Stimulated activated effector memory CD8-positive, alpha-beta T cell treated with anti-CD3 and anti-CD28 coated beads, Interleukin-12 subunit alpha, Interleukin-12 subunit beta, amount 100 ng/mL, for 72 hours (primary cell): Measurements from ENCODE around the gene PPP2R2C.
A peak's percentile ranks its signal among the peaks of the same experiment; 100 is the strongest.

Experiments
- ATAC-seq: fragments of 150-1000 bp; cut with Tn5 transposase; 2 replicates; pipeline ENCODE4 v1.10.0; 2021
- DNase-seq, 2 donors: peaks; one replicate each; pipeline ENCODE4 v3.0.0; 2021 to 2022; ENCODE audit warnings: low spot score in 2 of 2
- H3K27ac Mint-ChIP-seq: one replicate; pipeline ENCODE4 v1.8.0; 2022; ENCODE audit warnings: mild to moderate bottlenecking, mixed read lengths
- H3K36me3 Mint-ChIP-seq: one replicate; pipeline ENCODE4 v1.8.0; 2022; ENCODE audit warnings: mild to moderate bottlenecking, mixed read lengths
- H3K4me1 Mint-ChIP-seq: one replicate; pipeline ENCODE4 v1.8.0; 2022; ENCODE audit warnings: mixed read lengths
- H3K4me3 Mint-ChIP-seq: one replicate; pipeline ENCODE4 v1.8.0; 2022; ENCODE audit warnings: mild to moderate bottlenecking, mixed read lengths
- H3K9me3 Mint-ChIP-seq: one replicate; pipeline ENCODE4 v1.8.0; 2022; ENCODE audit warnings: mixed read lengths

The PPP2R2C gene

GRCh38 chr4:6345866-6346265 is 126.5 kb downstream of the PPP2R2C start:
- no peak overlapping the region for H3K27ac Mint-ChIP-seq
- ATAC-seq (no peak), DNase-seq (no peak)
- H3K9me3 Mint-ChIP-seq: no peaks in the 10 kb centered on the region
- peaks cover 7% of the 10 kb centered on the region for H3K4me1 Mint-ChIP-seq
- H3K36me3 Mint-ChIP-seq: no peaks in the 10 kb centered on the region
- H3K4me3 Mint-ChIP-seq: no peak overlapping the region

GRCh38 chr4:6345096-6345830 is 127.2 kb downstream of the PPP2R2C start:
- Mint-ChIP-seq H3K36me3 (no peaks in the 10 kb centered on the region), H3K4me1 (peaks cover 13% of the 10 kb centered on the region), H3K27ac (no peak overlapping the region), H3K4me3 (no peak overlapping the region), H3K9me3 (no peaks in the 10 kb centered on the region)
- no peak for ATAC-seq
- DNase-seq: no peak

GRCh38 chr4:6343939-6344408 is 128.4 kb downstream of the PPP2R2C start:
- Mint-ChIP-seq H3K4me3 (no peak overlapping the region), H3K36me3 (peaks cover 5% of the 10 kb centered on the region), H3K9me3 (no peaks in the 10 kb centered on the region), H3K27ac (no peak overlapping the region), H3K4me1 (peaks cover 25% of the 10 kb centered on the region)
- ATAC-seq (peak; percentile 84), DNase-seq (no peak)

GRCh38 chr4:6342530-6343293 is 129.7 kb downstream of the PPP2R2C start:
- peaks cover 37% of the 10 kb centered on the region for H3K4me1 Mint-ChIP-seq
- ATAC-seq: no peak
- no peak for DNase-seq
- no peaks in the 10 kb centered on the region for H3K9me3 Mint-ChIP-seq
- H3K36me3 Mint-ChIP-seq: peaks cover 5% of the 10 kb centered on the region
- no peak overlapping the region for H3K4me3 Mint-ChIP-seq
- H3K27ac Mint-ChIP-seq: no peak overlapping the region

GRCh38 chr4:6341696-6342095 is 130.7 kb downstream of the PPP2R2C start:
- DNase-seq (no peak), ATAC-seq (no peak)
- H3K9me3 Mint-ChIP-seq: no peaks in the 10 kb centered on the region
- H3K4me3 Mint-ChIP-seq: no peak overlapping the region
- no peak overlapping the region for H3K27ac Mint-ChIP-seq
- H3K4me1 Mint-ChIP-seq: peaks cover 46% of the 10 kb centered on the region
- H3K36me3 Mint-ChIP-seq: peaks cover 5% of the 10 kb centered on the region

- no peak for ATAC-seq
Observed at GRCh38 chr4:6340446-6341015, 131.9 kb downstream of the PPP2R2C start.

GRCh38 chr4:6339818-6340445 is 132.5 kb downstream of the PPP2R2C start:
- Mint-ChIP-seq H3K4me3 (no peak overlapping the region), H3K27ac (peak overlapping the region; percentile 72), H3K4me1 (peaks cover 45% of the 10 kb centered on the region), H3K36me3 (peaks cover 5% of the 10 kb centered on the region), H3K9me3 (no peaks in the 10 kb centered on the region)
- DNase-seq (no peak), ATAC-seq (no peak)

More at GRCh38 chr4:6340446-6341015, 131.9 kb downstream of the PPP2R2C start:
- Mint-ChIP-seq H3K36me3 (peaks cover 5% of the 10 kb centered on the region), H3K27ac (peak overlapping the region; percentile 72), H3K4me1 (peaks cover 40% of the 10 kb centered on the region), H3K9me3 (no peaks in the 10 kb centered on the region), H3K4me3 (no peak overlapping the region)
- DNase-seq: no peak

- Mint-ChIP-seq H3K9me3 (no peaks in the 10 kb centered on the region), H3K27ac (peak overlapping the region; percentile 82), H3K4me1 (peaks cover 46% of the 10 kb centered on the region), H3K36me3 (peaks cover 5% of the 10 kb centered on the region), H3K4me3 (peak overlapping the region; percentile 68)
- ATAC-seq (no peak), DNase-seq (no peak)
Observed at GRCh38 chr4:6338951-6339817, 133.2 kb downstream of the PPP2R2C start.

- ATAC-seq (peak; percentile 74), DNase-seq (no peak)
- Mint-ChIP-seq H3K9me3 (no peaks in the 10 kb centered on the region), H3K4me1 (peaks cover 46% of the 10 kb centered on the region), H3K27ac (peak overlapping the region; percentile 82), H3K36me3 (peaks cover 5% of the 10 kb centered on the region), H3K4me3 (peak overlapping the region; percentile 68)
Observed at GRCh38 chr4:6338175-6338950, 134.1 kb downstream of the PPP2R2C start.

- DNase-seq (no peak), ATAC-seq (no peak)
- no peaks in the 10 kb centered on the region for H3K9me3 Mint-ChIP-seq
- peak overlapping the region; percentile 82 for H3K27ac Mint-ChIP-seq
- H3K4me3 Mint-ChIP-seq: peak overlapping the region; percentile 68
- peaks cover 46% of the 10 kb centered on the region for H3K4me1 Mint-ChIP-seq
- peaks cover 5% of the 10 kb centered on the region for H3K36me3 Mint-ChIP-seq
Observed at GRCh38 chr4:6337331-6337935, 135.0 kb downstream of the PPP2R2C start.

GRCh38 chr4:6336166-6336565 is 136.2 kb downstream of the PPP2R2C start:
- Mint-ChIP-seq H3K4me3 (no peak overlapping the region), H3K9me3 (no peaks in the 10 kb centered on the region), H3K36me3 (peaks cover 5% of the 10 kb centered on the region), H3K4me1 (peaks cover 46% of the 10 kb centered on the region), H3K27ac (no peak overlapping the region)
- DNase-seq (no peak), ATAC-seq (no peak)

- Mint-ChIP-seq H3K4me3 (no peak overlapping the region), H3K36me3 (peaks cover 5% of the 10 kb centered on the region), H3K9me3 (no peaks in the 10 kb centered on the region), H3K4me1 (peaks cover 39% of the 10 kb centered on the region), H3K27ac (no peak overlapping the region)
- DNase-seq: no peak
- ATAC-seq: no peak
Observed at GRCh38 chr4:6335040-6335590, 137.3 kb downstream of the PPP2R2C start.

GRCh38 chr4:6334203-6334887 is 138.1 kb downstream of the PPP2R2C start:
- Mint-ChIP-seq H3K4me3 (no peak overlapping the region), H3K27ac (no peak overlapping the region), H3K36me3 (peaks cover 3% of the 10 kb centered on the region), H3K4me1 (peaks cover 32% of the 10 kb centered on the region), H3K9me3 (no peaks in the 10 kb centered on the region)
- ATAC-seq (no peak), DNase-seq (no peak)
